Esophagus muscularis mucosa (tissue), 4 donors: Measurements from ENCODE around the gene PSD4.

ENCODE experiments used
- EP300 ChIP-seq: sonication (generic); formaldehyde crosslinking; IDR thresholded peaks from one replicate; pipeline ENCODE4 v1.6.1; 2017; ENCODE audit warnings: antibody characterized with exemption
- POLR2A ChIP-seq: fragments of 450-650 bp; IDR thresholded peaks from one replicate; pipeline ENCODE4 v1.6.1; 2017; ENCODE audit warnings: antibody characterized with exemption, moderate library complexity, mild to moderate bottlenecking, low read depth
- POLR2AphosphoS5 ChIP-seq, 2 donors: sonication (generic); formaldehyde crosslinking; IDR thresholded peaks; one replicate each; pipeline ENCODE4 v1.6.1; 2017; ENCODE audit warnings: antibody characterized with exemption in 2 of 2
- TF ChIP-seq, protein P1 (sequence below), 3 experiments: fragments of 200-600 bp in 2 of 3; fragments of 450-650 bp in 1 of 3; sonication (generic) in 2 of 3; IDR thresholded peaks; one replicate each; pipeline ENCODE4 v1.5.1; 2017 to 2019; ENCODE audit warnings: antibody characterized with exemption in 3 of 3, mild to moderate bottlenecking in 2 of 3, moderate library complexity in 1 of 3

- TF ChIP-seq, protein P1, sequence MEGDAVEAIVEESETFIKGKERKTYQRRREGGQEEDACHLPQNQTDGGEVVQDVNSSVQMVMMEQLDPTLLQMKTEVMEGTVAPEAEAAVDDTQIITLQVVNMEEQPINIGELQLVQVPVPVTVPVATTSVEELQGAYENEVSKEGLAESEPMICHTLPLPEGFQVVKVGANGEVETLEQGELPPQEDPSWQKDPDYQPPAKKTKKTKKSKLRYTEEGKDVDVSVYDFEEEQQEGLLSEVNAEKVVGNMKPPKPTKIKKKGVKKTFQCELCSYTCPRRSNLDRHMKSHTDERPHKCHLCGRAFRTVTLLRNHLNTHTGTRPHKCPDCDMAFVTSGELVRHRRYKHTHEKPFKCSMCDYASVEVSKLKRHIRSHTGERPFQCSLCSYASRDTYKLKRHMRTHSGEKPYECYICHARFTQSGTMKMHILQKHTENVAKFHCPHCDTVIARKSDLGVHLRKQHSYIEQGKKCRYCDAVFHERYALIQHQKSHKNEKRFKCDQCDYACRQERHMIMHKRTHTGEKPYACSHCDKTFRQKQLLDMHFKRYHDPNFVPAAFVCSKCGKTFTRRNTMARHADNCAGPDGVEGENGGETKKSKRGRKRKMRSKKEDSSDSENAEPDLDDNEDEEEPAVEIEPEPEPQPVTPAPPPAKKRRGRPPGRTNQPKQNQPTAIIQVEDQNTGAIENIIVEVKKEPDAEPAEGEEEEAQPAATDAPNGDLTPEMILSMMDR (IDR thresholded peaks at IDR 0.05) = no peak
- TF ChIP-seq POLR2A = no peak
- TF ChIP-seq POLR2AphosphoS5 (IDR thresholded peaks at IDR 0.05) = peak; percentile 19 to 35
- TF ChIP-seq EP300 = no peak
Observed at GRCh38 chr2:113211226-113212105, 37.7 kb downstream of the PSD4 start.
